ENCODE measurements around the gene MRPL44.

DNA sequence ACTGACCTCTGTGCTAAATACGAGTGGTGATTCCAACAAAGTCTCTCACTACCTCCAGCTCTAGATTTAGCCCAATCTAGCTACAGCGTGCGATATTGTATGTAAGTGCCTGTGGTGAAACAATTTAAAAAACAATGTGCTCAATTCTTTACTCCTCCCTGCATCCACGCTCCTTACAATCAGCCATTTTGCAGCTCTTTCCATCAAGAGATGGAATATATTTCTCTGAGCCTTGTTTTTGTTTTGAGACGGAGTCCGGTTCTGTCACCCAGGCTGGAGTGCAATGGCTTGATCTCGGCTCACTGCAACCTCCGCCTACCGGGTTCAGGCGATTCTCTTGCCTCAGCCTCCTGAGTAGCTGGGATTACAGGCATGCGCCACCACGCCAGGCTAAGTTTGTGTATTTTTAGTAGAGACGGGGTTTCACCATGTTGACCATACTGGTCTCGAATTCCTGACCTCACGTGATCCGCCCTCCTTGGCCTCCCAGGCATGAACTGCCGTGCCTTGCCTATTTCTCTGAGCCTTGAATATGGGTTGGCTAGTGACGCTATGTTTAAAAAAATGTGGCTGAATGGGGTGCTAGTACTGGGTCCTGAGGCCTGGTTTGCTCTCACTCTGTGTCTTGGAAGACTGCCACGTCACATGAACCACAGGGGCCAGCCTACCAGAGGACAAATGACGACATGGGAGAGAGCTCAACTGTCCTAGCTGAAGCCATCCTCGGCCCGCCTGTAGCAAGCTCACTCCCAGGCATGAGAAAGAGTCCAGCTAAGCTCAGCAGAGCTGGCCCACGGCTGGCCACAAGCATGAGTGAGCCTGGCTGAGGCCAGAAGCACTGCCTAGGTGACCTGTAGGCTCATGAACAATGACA, 26.9 kb upstream of the MRPL44 start:
- TF ChIP-seq, protein P1, sequence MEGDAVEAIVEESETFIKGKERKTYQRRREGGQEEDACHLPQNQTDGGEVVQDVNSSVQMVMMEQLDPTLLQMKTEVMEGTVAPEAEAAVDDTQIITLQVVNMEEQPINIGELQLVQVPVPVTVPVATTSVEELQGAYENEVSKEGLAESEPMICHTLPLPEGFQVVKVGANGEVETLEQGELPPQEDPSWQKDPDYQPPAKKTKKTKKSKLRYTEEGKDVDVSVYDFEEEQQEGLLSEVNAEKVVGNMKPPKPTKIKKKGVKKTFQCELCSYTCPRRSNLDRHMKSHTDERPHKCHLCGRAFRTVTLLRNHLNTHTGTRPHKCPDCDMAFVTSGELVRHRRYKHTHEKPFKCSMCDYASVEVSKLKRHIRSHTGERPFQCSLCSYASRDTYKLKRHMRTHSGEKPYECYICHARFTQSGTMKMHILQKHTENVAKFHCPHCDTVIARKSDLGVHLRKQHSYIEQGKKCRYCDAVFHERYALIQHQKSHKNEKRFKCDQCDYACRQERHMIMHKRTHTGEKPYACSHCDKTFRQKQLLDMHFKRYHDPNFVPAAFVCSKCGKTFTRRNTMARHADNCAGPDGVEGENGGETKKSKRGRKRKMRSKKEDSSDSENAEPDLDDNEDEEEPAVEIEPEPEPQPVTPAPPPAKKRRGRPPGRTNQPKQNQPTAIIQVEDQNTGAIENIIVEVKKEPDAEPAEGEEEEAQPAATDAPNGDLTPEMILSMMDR (IDR thresholded peaks at IDR 0.05; ENCODE audit: low read depth, low read length): no peak
- no peak for TF ChIP-seq EZH2phosphoT487 (IDR thresholded peaks at IDR 0.05; ENCODE audit: low read depth)

Measured in OCI-LY3 (cell line).